Measurements from ENCODE around the gene CCDC61.
A peak's percentile ranks its signal among the peaks of the same experiment; 100 is the strongest.

CCDC61 gene

GRCh38 chr19:45994998-45995714 lies at the start of gene CCDC61:
Gene CCDC61 (plus strand): TSS chr19:45995467. CDS start chr19:46003019, 7,552 bp downstream.
- DNase-seq = peak; percentile 98

- no peak for DNase-seq
Measured at GRCh38 chr19:45947926-45948325, 47.3 kb upstream of the CCDC61 start.

DNA sequence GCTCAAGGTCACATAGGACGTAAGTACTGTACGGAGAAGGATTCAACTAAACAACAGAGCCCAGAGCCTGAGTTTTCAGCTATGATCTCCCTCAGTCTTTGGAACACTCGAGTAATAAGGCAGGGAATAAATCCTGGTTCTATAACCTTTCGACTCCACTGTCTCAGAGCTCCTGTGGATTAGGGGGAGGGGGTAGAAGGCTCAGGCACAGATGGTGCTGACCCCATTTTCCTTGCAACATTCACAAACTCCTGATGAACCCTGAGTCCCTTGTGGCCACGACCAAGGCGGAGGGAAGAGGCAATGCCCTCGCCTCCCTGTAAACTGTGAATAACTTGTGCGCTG lies 43.0 kb upstream of the CCDC61 start:
- DNase-seq = no peak

DNA sequence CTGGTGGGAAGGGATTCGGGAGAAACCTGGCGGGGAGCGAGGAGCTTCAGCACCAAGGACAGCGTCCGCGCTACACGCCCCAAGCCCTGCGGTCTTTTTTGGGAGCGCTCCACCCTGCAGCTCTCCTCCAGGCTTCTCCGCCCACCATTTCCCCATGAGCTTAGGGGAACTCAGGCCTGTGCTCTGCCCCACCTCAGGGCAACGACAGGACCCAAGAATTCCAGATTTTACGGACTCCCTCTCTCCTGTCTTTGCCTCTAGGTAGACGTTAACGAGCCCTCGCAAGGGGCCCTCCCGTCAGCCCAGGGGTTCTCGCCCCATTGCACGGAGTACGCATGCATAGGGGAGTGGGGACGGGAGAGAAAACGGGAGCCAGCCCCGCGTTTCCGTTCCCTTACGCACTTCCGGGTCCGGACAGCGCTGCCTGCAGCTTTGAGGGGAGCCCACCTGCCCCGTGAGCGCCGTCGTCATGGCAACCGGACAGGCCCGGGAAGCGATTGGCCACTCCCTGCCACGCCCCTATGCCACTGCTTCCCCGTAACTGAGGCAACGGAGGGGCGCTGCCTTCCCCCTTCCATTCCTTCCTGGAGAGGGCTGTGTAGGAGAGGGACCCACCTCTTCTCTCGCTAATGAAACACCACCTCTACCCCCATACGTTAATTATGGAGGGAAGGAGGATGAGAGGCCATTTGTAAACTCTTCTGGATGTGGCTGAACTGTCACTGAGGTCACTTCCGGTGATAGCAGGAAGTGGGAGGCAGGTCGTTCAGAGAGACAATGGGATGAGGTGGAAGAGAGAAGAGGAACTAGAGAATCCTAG lies 42.4 kb upstream of the CCDC61 start:
- DNase-seq = peak; percentile 83

- no peak for DNase-seq
Measured at GRCh38 chr19:45953676-45954075, 41.6 kb upstream of the CCDC61 start.

GRCh38 chr19:45954156-45954555 lies 41.1 kb upstream of the CCDC61 start:
- DNase-seq = no peak

DNA sequence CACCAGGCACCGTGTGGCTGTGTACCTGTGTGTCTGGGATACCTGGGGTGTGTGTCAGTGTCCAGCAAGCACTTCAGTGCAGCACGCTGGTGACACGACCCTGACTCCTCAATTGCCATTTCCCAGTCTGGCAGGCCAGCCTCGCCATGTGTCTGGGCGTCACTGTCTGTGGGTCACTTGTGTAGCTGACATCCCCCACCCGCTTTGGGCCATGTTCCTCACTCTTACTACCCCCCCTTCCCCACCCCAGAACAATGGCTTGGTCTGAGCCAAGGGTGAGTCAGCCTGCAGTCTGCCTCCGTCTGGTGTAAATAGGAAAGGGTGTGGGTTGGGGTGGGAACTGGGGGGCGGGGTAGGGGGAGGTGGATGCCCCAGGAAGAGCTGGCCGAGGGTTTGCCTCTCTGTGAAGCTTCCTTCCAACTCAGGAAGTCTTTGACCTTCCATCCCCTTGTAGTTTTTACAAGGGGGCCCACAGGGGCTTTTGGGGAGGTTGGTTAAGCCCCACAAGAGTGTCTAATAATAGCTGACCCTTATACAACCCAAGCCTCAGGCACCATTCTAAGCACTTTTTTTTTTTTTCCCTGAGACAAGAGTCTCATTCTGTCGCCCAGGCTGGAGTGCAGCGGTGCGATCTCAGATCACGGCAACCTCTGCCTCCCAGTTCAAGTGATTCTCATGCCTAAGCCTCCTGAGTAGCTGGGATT lies 39.2 kb upstream of the CCDC61 start:
- no peak for DNase-seq

DNA sequence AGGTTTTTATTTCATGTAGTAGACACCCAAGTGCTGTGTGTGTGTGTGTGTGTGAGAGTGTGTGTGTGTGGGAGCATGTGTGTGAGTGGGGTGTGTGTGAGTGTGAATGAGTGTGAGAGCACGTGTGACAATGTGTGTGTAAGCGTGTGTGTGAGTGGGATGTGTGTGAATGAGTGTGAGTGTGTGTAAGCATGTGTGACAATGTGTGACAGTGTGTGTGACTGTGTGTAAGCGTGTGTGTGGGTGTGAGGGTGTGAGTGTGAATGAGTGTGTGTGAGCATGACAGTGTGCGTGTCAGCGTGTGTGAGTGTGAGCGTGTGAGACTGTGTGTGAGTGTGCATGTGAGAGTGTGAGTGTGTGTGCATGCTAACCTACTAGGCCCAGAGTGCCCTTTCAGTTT lies 36.9 kb upstream of the CCDC61 start:
- DNase-seq = no peak

- no peak for DNase-seq
Measured at GRCh38 chr19:45958769-45959516, 36.3 kb upstream of the CCDC61 start.

GRCh38 chr19:45959517-45960025 lies 35.7 kb upstream of the CCDC61 start:
- no peak for DNase-seq

DNA sequence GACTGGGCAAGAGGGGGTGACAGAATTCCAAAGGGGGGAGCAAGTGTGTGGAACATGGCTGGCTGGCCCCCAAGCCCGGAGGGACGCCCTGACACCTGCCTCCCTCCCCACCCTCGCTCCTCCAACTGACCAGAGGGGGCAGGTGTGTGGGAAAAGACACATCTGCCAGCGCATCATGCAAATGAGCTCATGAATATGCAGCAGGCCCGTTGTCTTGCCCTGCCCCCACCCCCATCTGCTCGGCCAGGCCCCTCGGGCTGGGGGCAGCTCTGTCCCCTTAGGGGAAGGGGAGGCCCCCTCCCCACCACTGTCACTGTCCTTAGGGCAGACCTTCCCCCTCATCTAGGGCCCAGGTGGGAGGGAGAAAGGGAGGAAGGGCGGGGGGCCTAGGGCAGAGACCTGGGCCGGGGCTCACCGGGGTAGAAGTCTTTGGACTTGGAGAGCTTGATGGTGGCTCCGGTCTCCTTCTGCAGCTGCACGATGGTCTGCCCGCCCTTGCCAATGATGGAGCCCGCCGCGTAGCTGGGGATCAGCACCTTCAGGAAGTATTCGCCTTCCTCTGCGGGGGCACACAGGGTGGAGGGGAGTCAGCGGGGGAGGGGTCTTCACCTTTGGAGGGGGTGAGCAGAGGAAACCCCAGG lies 34.6 kb upstream of the CCDC61 start:
- DNase-seq = no peak

DNA sequence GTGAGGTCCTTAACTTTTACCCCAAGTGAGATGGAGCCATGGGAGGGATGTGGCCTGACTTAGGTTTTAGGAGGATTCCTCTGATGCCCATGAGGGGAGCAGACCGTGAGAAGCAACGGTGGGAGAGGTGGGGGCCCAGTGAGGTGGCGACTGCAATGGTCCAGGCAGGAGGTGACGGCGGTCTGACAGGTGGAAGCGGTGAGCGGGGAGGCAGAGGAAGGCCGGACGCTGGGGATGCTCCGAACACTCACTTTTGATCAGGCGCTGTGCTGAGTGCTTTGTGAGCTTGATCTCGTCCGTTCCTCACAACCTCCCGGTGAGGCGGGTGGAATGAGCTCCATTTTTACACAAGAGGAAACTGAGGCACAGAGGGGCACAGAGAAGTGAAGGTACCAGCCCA lies 33.2 kb upstream of the CCDC61 start:
- DNase-seq = no peak

DNA sequence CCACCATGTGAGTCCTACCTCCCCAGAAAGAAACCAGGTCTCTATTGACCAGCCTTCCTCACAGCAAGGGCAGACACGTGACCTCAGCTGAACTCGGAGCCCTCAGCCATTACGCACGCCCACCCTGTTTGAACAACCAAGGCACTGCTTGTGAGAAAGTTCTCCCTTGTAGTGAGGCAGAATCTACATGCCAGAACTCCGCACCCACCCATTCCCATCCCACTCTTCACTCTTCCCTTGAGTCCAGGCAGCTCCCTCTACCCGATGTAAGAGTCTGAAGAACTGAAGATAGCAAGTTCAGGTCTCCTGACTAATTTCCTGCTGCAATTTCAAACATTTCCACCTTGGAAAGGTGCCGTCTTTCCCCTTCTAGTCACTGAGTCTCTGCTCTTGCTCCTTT lies 28.0 kb upstream of the CCDC61 start:
- no peak for DNase-seq

GRCh38 chr19:45968626-45969025 lies 26.6 kb upstream of the CCDC61 start:
- DNase-seq = no peak

GRCh38 chr19:45969676-45970075 lies 25.6 kb upstream of the CCDC61 start:
- no peak for DNase-seq

GRCh38 chr19:45971260-45971902 lies 23.9 kb upstream of the CCDC61 start:
- no peak for DNase-seq

- no peak for DNase-seq
Measured at GRCh38 chr19:45972081-45972946, 23.0 kb upstream of the CCDC61 start.

- DNase-seq = no peak
Measured at GRCh38 chr19:45972947-45973540, 22.2 kb upstream of the CCDC61 start.

- DNase-seq = peak; percentile 67
Measured at GRCh38 chr19:45973553-45974338, 21.5 kb upstream of the CCDC61 start, which contains the start of gene NOVA2. Gene NOVA2 (minus strand): TSS chr19:45973865. CDS start chr19:45973351, 514 bp downstream.

Data from right forelimb (tissue), 1 donor.